Measurements from ENCODE around the gene PEX10.

DNA sequence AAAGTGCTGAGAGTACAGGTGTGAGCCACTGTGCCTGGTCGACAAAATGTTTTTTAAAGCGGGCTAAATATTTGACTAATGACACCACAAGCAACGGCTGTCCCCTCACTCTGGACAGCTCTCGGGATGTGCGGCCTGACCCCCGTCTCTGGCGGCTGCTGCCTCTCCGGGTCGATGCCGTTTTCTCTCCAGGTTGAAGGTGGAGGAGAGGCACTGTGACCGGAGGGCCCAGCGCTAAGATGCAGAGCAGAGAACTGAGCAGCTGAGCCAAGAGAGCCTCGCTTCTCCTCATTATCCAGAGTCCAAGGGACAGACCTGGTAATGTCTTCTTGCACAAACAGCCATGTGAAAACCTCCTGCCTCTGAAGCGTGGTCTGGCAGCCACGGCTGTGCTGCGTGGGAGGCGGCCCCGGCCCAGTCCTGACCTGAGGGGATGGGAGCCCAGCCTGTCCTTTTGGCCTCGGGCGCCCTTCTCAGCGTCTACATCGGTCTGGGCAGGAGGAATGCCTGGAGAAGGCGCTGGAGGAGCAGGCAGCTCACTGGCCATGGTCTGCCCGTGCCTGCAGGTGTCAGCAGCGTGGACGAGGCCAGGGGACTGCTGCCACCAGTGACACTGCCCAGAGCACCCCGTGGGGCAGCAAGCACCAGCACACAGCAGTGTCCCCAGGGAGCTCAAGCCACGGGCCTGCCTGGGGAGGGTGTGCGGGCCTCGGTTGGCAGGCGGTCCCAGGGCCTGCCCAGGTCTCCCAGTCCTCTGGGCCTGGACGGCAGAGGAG lies 31.4 kb downstream of the PEX10 start:
- no peak for TF ChIP-seq CTCF (conservative IDR thresholded peaks at IDR 0.05; ENCODE audit: low read depth, low read length)
- TF ChIP-seq EZH2 (IDR thresholded peaks at IDR 0.05; ENCODE audit: borderline replicate concordance, low read depth, low read length, poor library complexity, severe bottlenecking): no peak

Data from A673 (cell line).